Smooth muscle cell of the brain vasculature (primary cell): ENCODE data around the gene SYNPO.
A peak's percentile ranks its signal among the peaks of the same experiment; 100 is the strongest.

Experiments
- DNase-seq: peaks from one replicate; pipeline ENCODE4 v3.0.0-alpha.2; 2012; ENCODE audit warnings: low read depth, low spot score

Gene SYNPO, protein sequence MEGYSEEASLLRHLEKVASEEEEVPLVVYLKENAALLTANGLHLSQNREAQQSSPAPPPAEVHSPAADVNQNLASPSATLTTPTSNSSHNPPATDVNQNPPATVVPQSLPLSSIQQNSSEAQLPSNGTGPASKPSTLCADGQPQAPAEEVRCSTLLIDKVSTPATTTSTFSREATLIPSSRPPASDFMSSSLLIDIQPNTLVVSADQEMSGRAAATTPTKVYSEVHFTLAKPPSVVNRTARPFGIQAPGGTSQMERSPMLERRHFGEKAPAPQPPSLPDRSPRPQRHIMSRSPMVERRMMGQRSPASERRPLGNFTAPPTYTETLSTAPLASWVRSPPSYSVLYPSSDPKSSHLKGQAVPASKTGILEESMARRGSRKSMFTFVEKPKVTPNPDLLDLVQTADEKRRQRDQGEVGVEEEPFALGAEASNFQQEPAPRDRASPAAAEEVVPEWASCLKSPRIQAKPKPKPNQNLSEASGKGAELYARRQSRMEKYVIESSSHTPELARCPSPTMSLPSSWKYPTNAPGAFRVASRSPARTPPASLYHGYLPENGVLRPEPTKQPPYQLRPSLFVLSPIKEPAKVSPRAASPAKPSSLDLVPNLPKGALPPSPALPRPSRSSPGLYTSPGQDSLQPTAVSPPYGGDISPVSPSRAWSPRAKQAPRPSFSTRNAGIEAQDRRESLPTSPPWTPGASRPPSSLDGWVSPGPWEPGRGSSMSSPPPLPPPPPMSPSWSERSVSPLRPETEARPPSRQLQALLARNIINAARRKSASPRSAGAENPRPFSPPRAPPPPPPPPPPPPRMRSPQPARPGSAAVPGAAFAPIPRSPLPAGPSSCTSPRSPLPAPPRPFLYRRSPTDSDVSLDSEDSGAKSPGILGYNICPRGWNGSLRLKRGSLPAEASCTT

DNA sequence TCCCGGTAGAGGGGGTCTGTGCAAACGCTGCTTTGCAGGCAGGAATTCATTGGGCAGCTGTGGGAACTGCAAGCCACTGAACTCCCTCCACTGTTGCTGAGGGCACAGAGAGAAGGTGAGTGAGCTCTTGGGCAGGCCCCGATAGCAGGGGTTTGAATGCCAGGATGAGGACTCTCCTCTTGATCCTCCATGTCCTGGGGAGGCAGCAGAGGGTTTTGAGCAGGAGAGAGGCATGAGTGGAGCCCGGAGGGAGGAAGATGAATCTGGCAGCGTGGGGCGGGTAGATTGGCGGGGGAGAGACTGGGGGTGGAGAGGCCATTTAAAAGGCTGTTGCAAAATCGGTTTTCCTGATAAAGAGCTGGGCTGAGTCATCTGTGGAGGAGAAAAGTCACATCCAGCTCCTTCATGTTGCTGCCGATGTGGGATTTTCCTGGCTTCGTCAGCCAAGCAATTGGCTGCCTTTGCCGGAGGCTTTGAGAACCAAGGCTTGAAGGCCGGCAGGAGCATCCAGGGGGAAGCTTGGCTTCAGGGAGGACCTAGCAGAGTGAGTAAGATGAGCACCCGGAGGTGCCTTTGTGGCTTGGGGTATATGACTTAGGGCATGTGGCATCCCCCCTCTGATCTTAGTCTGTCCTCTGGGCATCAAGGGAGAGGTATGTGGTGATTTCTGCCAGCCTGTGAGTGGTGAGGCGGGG is at the start of gene SYNPO:
Gene SYNPO, plus strand, starts transcription at position 350 of the 695 bp plus-strand sequence. CDS start 7,616 bp downstream, outside the sequence.
- no peak for DNase-seq

DNA sequence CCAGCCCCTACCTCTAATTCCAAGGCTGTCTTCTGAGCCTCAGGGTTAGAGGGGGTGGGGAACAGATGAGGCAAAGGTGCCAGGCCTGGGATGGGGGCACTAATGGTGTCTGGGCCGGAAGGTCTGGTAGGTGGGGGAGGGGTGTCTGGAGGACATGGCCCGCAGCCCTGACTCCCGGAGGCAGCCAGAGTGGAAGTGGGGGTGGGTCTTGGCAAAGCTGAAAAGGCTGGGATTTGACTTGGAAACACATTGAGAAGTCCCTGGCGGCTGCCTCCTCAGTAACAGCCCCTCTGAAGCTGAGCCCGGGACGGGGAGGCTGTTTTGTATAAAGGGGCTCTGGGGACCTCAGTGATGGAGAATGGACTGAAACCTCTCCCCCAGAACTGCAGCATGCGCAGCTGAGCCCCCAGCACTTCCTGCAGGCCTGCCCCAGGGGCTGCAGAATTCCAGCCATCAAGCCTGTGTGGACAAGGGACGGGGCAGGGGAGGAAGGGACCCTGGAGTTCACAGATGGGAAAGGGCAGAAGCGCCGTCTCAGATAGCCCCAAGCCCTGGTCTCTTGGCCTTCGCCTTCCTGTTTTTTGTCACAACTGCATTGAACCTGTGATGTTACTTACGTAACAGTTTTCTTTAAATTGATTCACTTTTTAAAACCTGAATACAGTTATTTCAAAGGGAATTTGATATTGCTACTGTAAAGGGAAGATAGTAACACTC is 49.3 kb upstream of the SYNPO start:
- no peak for DNase-seq

DNA sequence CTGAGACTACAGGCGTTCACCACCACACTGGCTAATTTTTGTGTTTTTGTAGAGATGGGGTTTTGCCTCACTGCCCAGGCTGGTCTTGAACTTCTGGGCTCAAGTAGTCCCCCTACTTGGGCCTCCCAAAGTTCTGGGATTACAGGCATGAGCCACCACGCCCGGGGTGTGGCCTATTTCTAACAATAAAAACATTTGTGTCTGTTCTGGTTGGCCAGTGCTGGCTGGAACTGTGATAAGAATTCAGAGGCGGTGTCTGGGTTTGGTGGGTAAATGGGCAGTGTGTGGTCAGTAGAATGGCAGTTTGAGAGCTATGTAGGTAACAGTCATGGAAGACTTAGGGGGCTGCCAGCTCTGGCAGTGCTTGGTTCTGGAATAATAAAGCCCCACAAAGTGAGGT is 46.9 kb upstream of the SYNPO start:
- DNase-seq = no peak

DNA sequence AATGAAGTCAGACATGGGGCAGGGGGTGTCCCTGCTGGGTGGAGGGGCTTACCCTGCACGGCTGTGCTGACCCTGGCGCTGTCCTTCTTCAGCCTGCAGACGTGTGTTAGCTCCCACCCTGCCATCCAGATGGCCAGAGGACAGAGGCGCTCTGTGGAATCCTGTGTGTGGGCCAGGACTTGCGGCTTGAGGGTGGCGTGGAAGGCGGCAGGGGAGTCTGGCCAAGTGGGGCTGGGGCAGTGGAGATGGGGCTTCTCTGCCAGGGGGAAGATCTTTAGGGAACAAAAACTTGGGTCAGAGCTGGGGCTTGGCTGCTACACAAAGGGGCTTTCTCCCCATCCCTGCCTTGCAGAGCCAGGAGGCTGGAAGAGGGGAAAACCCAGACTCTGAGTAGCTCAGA is 46.5 kb upstream of the SYNPO start:
- no peak for DNase-seq

DNA sequence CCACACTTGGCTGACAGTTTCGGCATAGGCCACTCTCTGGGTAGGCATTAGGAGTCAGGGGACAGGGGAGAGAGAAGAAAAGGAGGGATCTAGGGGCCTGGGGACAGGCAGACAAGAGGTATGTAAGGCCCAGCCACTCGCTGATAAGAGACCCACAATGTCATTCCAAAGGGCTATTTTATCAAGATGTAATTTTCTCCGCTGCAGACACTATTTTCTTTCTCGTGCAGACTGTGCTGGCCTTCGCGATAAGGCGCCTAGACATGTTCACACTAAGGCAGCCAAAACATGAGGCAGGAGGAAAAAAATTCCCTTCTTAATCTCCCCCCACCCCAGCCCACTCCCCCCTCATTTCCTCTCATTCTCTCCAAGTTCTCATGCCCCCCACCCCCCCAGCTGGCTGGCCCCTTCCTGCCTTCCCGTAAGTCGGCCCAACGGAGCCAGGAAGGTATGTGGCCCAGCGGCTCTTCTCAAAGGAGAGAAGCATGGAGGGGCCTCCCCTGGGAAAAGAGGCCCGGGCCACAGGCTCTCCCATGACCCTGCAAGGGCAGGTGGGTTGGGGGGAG is 44.9 kb upstream of the SYNPO start:
- DNase-seq = no peak

DNA sequence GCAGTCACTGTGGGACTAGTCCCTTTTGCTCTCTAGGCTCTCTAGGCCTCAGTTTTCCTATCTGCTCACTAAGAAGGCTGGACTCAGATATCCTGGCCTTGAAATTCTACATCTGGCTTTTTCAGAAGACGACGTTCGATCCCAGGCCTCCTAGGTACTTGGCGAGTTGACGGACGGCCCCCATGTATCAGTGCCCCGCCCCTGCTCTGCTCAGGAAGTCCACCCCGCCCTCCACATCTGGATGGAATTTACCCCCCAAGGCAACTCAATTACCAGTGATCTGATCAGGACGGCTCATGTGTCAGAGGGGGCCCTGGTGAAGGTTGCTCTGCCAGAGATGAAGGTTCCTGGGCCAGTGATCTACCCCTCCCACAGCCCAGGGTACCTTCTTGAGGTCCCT is 44.1 kb upstream of the SYNPO start:
- no peak for DNase-seq

DNA sequence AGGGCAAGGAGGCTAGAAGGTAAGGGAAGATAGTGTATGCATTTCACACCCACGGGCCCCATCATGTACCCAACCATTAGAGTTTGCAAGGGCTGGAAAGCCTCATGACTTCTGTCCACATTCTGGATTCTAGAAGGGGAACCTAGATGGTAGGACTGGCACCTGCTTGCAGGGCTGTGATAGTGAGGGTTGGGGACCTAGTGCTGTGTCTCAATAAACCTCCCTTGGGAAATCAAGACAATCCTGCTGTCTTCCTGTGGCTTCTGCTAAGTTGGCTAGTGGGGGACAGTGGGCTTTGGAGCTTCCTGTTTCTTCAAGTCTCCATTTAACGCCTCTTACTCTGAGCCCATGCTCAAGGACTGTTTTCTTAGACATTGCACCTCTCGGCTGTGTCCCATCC is 43.6 kb upstream of the SYNPO start:
- no peak for DNase-seq

DNA sequence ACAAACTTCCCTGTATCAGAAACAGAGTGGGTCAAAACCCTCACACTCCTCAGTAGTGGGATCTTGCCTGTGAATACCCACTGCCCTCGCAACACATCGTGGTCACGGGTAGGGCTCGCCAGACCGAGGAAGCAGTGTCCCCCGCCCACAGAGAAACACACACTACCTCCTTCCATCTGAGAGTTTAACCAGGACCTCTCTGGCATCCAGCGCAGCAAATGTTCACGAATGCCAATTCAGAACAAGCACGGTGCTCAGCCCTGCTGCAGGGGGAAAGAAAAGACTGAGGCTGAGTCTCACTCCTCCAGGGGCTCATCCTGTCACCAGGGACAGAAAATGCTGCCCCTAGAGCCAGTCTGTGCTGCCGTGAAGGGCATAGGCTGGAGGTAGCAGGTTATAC is 42.5 kb upstream of the SYNPO start:
- no peak for DNase-seq

DNA sequence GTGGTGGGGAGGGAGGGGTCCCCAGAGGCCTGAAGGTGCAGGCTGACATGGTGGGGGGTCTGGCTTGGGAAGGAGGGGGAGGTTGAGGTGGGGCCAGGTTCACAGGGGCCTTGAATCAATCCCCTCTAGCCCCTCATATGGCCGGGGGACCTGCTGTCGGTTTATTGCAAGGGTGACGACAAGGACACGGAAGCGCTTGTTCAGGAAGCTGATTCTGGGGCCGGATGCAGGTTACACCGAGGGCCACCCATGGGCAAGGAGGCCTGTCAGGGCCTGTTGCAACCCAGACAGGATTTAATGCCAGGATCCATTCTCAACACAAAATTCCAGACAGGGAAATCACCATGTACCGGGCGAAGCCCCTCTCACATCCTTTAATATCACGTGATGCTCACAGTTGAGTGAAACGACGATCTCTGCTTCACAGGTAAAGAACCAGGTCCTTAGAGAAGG is 41.6 kb upstream of the SYNPO start:
- DNase-seq = no peak

DNA sequence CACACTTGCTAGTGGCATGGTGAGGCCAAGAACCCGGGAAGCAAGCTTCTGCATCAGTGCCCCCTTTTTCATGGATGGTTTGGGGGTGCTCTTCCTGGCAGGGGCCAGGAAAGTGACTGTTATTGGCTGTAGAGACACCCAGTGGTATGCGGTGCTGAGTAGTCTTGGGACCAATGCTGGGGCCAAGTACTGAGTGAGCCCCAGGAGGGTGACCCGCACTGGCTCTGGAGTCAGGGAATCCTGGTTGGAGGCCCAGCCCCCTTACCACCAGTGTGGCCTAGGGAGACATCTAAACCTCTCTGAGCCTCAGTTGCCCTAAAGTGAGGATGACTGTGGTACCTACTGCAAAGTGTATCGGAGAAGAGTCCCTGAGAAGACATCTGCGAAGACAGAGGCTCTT is 41.2 kb upstream of the SYNPO start:
- DNase-seq = no peak

DNA sequence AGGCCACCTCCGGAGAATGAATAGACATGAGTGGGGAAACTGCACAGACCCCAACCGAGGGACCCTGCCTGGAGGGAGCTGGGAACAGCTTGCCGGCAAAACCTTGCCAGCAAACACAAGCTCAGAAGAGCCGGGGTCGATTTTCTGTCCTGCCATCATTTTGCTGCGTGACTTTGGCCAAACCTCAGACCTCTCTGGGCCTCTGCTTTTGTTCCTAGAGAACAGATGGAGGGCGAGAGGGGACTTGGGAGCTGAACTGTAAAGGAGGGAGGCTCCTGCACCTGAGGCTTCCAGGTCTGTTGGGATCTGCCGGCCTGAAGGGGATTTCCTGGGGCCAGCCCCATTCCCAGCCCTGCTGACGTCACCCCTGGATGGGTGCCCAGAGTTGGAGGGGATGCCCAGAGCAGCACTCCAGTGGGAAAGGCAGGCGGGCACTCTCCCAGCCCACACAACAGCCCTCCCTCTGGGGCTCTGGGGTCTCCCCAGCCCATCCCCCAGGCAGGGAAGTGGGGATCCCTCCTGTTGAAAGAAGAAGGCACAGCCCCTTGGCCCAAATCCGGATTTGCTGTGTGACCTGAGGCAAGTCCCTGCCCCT is 40.4 kb upstream of the SYNPO start:
- DNase-seq = no peak

DNA sequence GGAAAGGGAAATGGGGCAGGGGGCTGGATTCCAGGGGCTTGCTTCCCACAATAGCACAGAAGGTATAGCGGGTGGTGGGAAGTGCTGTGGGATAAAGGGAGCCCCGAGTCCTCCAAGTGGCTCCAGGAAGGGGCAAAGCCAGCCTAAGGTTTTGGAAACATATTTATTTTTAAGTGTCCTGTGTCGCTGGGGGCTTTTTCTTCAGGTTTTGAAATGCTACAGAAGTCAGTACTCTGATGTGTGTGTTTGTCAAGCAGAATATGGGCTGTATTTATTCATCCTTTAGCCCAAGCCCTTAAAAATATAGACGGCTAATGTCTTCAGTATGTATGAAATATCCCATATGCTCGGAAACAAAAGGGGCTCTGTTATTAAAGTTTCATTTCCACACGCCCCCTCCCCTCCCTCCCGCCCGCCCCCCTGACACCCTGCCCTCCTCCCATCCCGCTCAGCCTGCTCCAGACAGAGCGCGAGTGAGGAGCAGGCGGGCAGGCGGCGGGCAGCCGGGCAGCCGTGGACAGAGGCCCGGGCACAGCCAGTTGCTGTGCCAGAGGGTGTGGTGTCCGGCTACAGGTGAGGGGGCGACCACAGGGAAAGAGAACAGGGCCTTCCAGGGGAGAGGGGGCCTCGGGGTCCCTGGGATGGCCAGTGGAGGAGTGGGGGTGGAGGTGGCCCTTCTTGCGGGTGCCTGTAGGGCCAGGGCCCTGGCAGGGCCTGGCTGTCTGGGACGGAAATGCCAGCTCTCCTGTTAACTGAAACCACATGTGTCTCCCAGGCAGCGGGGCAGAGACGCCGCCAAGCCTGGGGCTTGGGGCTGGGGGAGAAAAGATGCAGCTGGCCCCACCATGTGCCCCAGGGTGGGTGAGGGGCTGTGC is 39.6 kb upstream of the SYNPO start:
- DNase-seq = no peak

DNA sequence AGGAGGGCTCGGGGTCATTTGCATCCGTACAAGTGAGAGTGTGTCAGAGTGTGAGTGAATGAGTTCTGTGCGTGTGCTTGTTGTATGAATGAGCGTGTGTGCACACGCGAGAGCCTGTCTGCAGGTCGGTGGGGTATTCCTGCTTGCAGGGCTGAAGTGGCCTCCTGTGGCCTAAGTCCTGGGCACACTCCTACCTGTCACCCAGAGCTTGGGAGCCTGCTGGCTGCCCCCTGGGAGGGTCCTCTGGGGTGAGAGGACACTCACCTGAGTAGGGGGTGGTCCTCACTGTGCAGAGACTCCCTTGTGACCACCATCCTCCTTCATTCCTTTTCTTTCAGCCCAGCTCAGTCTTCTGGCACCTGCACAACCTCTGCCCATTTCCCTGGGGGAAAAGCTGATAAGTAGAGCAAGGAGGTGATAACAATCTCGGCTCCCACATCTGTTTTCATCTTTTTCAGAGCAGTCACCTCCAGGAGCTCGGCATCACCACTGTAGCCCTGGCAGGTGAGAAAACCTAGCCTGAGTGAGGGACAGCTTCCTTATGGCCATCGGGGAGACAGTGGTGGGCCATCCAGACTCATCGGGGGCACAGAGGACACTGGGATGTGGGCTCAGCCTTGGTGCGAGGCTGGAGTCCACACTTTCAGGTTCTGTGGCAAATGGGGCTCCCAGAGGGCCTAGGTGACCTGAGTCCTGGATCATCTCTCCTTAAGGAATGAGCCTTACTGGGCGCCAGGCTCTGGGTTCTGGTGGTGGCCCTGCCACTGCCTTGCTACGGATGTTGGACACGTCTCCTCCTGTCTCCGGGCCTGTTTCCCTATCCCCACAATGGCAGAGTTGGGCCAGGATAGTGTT is 38.7 kb upstream of the SYNPO start:
- no peak for DNase-seq

DNA sequence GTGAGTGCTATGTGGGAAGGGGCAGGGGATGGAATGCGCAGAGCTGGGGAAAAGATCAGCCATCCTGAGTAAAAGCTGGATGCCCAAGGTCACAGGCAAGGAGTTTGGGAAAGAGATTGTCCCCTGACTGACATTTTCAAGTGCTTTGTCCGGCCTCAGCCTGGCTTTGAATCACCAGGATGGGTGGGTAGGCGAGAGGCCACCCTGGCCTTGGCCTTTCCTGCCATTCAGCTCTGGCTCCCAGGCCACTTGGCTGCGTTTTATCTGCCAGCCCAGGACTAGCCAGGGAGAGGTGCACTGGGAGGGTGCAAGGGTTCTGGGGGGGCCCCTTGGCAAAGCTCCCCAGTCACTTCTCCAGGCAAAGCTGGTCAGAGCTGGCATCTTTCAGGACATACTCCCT is 37.4 kb upstream of the SYNPO start:
- DNase-seq = no peak

DNA sequence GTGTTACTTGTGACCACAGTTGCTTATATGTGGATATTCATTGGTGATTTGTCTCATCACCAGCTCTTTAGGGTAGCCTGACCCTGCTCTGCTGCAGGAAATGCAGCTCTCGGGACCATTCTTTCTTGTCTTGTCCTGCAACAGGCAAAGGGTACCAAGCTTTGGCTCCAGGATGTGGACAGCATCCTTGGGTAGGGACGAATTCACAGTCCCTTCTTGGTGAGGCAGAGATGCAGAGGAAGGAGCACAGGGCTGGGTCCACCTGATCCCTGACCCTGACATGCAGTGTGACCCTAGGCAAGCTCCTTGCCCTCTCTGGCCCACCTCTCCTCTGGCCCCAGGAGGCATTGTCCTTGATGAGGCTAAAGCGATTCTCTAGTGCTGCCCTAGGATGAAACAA is 37.0 kb upstream of the SYNPO start:
- DNase-seq = no peak

DNA sequence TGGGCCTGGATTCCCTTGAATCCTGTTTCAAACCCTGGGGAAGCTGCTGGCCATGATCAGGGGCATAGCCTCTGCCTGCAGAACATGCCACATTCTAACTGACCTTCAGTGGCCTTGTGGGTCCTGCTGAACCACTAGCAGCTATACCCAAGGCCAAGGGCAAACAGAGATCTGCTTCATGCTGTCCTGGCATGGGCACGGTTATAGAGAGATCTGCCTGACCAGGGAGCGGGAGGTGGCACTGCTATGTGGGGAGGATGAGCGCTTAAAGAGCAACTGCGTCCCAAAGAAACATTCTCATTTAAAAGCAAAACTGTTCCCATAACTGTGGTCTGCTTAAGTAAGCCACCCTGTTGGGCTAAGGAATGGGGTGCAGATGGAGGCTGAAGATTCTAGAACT is 36.5 kb upstream of the SYNPO start:
- no peak for DNase-seq

DNA sequence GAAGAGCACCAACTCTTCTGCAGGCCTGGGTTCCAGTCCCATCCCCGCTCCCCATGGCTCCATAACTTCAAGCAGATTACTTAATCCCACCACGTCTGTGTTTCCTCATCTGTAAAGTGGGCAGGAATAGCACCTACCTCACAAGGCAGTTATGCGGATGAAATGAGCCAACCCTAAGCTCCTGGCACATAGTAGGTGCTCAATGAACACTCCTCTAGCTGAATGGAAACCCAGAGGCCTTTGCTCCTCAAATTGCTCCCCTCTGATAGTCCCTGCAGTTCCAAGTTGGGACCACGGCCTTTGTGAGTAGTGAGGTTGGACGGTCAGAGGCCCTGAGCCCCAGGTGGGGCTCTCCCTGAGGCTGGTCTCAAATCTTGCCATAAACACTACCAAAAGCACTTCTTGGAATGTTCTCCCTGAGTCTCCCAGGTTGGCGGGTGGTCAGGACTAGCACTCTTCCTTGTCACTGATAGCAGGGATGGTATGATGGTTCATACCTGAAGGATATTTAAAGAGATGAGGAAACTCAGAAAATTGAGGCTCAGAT is 35.5 kb upstream of the SYNPO start:
- no peak for DNase-seq

DNA sequence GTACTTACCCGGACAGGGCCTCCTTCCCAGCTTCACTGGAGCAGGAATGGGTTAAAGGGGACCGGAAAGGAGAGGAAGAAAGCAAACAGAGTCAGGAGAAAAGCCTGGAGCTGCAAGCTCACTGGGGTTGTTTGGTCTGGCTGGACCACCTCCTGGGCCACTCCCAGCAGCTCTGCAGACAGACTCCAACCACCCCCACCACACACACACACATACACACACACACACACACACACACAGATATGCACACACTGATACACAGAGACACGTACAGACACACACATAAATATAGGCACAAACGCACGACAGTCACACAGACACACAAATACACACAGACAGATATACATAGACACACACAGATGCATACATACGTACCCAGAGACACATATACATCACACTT is 34.9 kb upstream of the SYNPO start:
- peak; percentile 54 for DNase-seq

DNA sequence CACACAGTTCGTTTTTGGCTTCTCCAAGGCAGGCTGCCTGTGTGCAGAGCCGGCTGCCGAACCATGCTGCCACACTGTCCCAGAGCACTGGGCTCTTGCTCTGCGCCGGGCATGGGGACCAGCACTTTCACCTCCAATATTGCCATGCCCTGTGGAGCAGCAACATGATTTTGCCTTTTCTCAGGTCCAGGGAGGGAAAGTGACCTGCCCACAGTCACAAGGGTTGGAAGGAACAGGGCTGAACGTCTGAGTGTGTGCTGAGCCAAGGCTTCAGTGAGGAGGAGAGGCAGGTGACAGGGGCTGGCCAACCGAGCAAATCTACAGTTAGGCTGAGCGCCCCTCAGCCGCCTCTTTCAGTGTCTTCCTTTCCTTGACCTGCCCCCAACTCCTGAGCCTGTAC is 34.0 kb upstream of the SYNPO start:
- DNase-seq = no peak
